Fibroblast of skin of left quadriceps (primary cell): ENCODE results near the gene SCN2B.
A peak's percentile ranks its signal among the peaks of the same experiment; 100 is the strongest.
"Not testable (repeated sequence)": the region's sequence is repeated elsewhere in the genome, so short reads cannot be mapped to it uniquely, and the experiment has no call there.

ENCODE experiments used
- DNase-seq, 2 experiments: peaks; one replicate each; pipeline ENCODE4 v3.0.0-alpha.2; 2013; ENCODE audit warnings: low read depth in 2 of 2

The SCN2B gene

DNA sequence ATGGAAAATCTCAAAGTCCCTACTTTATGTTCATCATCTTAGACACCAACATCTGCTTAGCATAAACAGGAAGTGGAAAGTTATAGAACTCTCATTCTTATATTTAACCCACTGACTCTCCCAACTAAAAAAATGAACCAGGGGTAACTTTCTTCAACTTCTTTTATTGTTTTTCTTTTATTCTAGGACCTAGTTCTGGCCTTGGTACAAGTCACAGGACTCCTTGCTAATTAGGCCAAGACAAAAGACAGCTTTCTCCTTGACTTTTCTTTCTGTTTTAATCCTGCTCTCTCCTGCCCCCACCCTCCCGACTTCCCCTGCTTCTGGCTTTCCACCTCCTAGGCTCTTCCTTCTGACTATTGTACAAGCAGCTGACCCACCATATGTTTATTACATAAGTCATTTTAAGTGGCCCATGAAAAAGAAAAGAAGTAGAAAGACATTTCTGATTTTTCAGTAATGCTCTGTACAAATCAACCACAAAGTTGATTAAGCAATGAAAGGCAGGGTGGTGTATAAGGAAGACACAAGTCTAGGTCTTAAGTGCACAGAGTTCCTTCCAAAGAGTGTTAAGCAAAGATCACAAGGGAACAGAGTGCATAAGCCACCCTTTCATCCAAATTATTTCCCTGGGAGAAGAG is 30.1 kb upstream of the SCN2B start:
- no peak for DNase-seq

GRCh38 chr11:118205606-118206378 is 29.4 kb upstream of the SCN2B start:
- DNase-seq, result no peak

DNA sequence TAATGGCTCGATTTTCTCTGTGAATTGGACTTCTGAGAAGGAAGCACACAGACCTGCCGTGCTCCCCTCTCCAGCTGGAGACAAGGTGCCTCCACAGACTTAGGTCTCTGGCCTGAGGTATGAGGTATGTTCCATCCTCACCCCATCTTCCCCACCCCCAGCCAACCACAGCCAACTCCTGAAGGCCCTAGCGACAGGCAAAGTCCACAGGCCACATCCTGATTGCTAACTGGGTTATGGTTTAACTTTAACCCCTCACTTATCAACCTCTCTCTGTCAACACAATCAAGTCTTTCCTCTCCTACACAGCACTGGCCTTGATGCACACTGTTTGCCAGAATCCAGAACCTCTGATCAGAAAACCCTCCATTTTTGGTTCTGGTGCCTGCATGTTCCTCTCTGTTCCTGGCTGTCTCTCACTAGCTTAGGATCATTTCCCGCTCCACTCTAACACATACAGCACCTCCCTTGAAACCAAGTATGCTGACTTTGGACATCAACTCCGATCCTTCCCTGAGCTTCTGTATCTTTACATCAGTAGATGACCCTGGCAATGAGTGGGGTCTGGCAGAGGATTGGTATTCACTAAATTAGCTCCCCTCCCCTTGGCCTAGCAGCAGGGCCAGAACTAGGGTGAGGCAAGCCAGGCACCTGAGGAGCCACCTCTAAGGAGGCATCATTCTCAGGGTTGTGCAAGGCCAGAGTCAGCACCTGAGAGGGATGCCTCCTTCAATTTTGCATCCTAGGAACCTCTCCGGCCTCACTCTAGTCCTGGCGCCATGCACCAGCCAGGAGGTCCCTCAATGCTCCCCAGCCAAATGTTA is 26.4 kb upstream of the SCN2B start:
- no peak for DNase-seq

- DNase-seq, result no peak
These were observed 25.5 kb upstream of the SCN2B start for GRCh38 chr11:118201966-118202365.

- DNase-seq, result no peak
These were observed 24.7 kb upstream of the SCN2B start for GRCh38 chr11:118200901-118201680.

DNA sequence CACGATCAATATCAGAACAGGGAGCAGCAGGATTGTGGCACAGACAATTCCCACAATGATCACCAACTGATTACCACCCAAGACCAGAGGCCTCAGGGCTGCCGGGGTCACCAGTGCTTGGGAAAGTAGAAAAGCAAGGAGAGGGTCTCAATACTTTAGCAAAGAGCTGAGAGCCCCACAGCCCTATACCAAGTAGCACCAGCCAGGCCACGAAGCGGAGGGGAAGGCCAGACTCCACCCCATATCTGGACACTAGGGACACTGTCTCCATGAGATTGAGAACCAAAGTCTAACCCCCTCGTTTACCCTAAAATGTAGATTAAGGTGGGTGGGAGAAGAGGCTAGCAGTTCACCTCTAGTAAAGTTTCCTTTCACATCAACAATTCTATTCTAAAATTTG is 24.1 kb upstream of the SCN2B start:
- no peak for DNase-seq

- DNase-seq, result no peak
These were observed 22.7 kb upstream of the SCN2B start for GRCh38 chr11:118199135-118199534.

DNA sequence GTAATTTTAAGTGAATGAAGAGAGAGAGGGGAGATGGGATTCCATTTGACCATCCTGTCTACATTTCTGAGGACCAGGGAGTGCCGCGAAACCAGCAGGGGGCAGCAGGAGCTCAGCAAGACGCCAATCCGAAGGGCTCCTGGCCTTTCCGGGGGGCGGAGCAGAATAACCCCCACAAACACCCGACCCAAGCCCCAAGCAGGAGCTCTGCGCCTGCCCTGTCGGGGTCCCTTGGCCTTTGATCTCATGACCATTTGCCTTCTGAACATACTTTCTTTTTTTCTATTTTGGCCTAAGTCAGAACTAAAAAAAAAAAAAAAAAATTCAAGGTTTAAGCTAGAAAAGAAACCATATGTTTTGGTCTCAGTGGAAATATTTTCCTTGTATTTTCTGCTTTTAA is 21.9 kb upstream of the SCN2B start:
- DNase-seq, result peak in 1 of 2 experiments; percentile 12

- peak; percentile 11 to 20 for DNase-seq
These were observed 18.6 kb upstream of the SCN2B start for GRCh38 chr11:118194835-118195627.

DNA sequence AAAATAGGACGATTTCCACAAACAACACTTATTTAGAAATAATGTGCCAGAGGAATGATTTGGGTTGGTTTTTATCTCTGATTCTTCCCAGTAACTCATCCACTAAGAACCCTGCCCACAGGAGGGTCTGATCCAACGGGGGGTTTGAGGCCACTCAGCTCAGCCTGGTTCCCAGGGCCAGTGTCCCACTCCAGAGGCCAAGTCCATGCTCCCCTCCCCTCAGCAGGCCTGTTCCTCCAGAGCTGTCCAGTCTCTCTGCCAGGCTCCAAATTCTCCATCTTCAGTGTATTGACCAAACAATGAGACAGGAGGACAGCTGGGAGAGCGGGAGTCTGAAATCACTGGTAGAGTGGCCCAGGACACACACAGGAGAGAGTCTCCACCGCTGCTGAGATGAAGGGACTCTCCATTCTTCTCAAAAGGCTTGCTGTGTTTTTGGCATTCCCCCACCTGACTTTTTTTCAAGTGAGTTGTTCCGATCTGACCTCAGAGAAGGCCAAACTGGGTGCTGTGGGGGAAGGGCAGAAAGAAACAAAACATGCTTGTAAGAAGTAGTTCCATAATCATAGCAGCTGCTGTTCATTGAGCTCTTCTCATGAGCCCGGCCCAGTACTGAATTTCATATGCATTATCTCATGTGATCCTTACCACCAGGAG is 17.6 kb upstream of the SCN2B start:
- no peak for DNase-seq

- not testable (repeated sequence) for DNase-seq
These were observed 16.4 kb upstream of the SCN2B start for GRCh38 chr11:118192817-118193216.

- not testable (repeated sequence) for DNase-seq
These were observed 14.6 kb upstream of the SCN2B start for GRCh38 chr11:118190942-118191506.

- DNase-seq, result no peak
These were observed 10.1 kb upstream of the SCN2B start for GRCh38 chr11:118186346-118187107.

- no peak for DNase-seq
These were observed 8.5 kb upstream of the SCN2B start for GRCh38 chr11:118184784-118185579.

- not testable (repeated sequence) for DNase-seq
These were observed 7.3 kb upstream of the SCN2B start for GRCh38 chr11:118183691-118184090.

DNA sequence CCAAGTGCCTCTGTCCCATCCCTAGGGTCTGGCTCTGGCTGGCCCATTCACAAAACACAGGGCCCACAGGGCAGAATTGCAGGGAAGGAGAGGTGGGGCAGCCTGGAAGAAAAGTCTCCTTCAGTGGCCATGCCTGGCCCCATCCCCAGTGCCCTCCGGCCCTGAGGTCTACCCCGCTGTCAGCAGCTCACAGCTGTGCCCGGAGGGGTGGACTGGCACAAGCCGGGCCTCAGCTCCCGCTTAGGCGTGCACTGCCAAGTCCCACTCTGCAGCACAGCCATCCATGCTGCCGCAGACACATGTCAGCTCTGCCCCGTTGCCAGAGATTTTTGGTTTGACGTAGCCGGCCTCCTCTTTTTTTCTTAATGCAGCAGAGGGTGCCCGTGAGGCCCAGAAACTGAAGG is 3.9 kb upstream of the SCN2B start:
- DNase-seq, result peak; percentile 35 to 44

- DNase-seq, result no peak
These were observed 317 bp upstream of the SCN2B start for GRCh38 chr11:118176778-118177134.
